K562 (cell line): ENCODE results near the gene CEACAM7. TPM values are rescaled to one million over a fixed set of nuclear protein-coding genes. Genes with fewer than 3 reads are reported as not detected.

ENCODE experiments used
- LCOR ChIP-seq: sonication (generic); formaldehyde crosslinking; IDR thresholded peaks from 2 replicates; pipeline ENCODE4 v1.8.0; 2022; ENCODE audit warnings: mild to moderate bottlenecking, missing genetic modification reagents
- PREB ChIP-seq: sonication (generic); formaldehyde crosslinking; IDR thresholded peaks from 2 replicates; pipeline ENCODE4 v1.8.1; 2023; ENCODE audit warnings: mild to moderate bottlenecking, missing genetic modification reagents
- RB1 ChIP-seq: fragments of 450-650 bp; IDR thresholded peaks from 2 replicates; pipeline ENCODE4 v1.6.1; 2017; ENCODE audit warnings: low read depth, mild to moderate bottlenecking
- SAP30 ChIP-seq: fragments of 200-600 bp; sonication (generic); IDR thresholded peaks from 2 replicates; pipeline ENCODE4 v1.6.1; 2012; ENCODE audit warnings: borderline replicate concordance, low read depth, mild to moderate bottlenecking, moderate library complexity, low read length, control low read depth, inconsistent platforms; ENCODE audit not compliant: insufficient read depth, poor library complexity, severe bottlenecking
- ZNF766 ChIP-seq: fragments of 200-800 bp; sonication (Bioruptor generic); conservative IDR thresholded peaks from 2 replicates; pipeline ENCODE4 v1.6.1; 2016; ENCODE audit warnings: missing genetic modification characterization, missing compliant biosample characterization
- polyA plus RNA-seq, 8 experiments: library from polyadenylated mRNA; depleted of rRNA in 4 of 8; stranded (reverse) in 5 of 8; unstranded in 3 of 8; fragments of >200 nt; fragmentation: Nextera tagmentation in 2 of 8; fragmentation: Illumina TruSeq in 1 of 8; extraction: Ambion mirVana in 2 of 8; extraction: Trizol in 1 of 8; gene quantifications; 2 replicates each; pipeline versions ENCODE4 v1.2.1 to v1.2.3, GENCODE V29; 2011 to 2014; ENCODE audit warnings: inconsistent platforms in 1 of 8, missing spikeins in 1 of 8
- total RNA-seq, 7 experiments: library from RNA; depleted of rRNA in 6 of 7; stranded (reverse); fragments of >200 nt in 6 of 7; fragmentation: Illumina TruSeq in 2 of 7; extraction: Trizol in 2 of 7; gene quantifications; 2 replicates each; pipeline versions ENCODE4 v1.2.1 to v1.2.3, GENCODE V29; 2011 to 2021; ENCODE audit warnings: low replicate concordance in 1 of 7
- TF ChIP-seq, protein P1 (sequence below): sonication (generic); formaldehyde crosslinking; IDR thresholded peaks from 2 replicates; pipeline ENCODE4 v1.8.0; 2022; ENCODE audit warnings: mild to moderate bottlenecking, missing genetic modification reagents, borderline replicate concordance

The CEACAM7 gene
- total and polyA plus RNA-seq, 9 of the 15 experiments (the other 6 are each of a cell fraction or from before 2014, with no cell fraction given): not detected

DNA sequence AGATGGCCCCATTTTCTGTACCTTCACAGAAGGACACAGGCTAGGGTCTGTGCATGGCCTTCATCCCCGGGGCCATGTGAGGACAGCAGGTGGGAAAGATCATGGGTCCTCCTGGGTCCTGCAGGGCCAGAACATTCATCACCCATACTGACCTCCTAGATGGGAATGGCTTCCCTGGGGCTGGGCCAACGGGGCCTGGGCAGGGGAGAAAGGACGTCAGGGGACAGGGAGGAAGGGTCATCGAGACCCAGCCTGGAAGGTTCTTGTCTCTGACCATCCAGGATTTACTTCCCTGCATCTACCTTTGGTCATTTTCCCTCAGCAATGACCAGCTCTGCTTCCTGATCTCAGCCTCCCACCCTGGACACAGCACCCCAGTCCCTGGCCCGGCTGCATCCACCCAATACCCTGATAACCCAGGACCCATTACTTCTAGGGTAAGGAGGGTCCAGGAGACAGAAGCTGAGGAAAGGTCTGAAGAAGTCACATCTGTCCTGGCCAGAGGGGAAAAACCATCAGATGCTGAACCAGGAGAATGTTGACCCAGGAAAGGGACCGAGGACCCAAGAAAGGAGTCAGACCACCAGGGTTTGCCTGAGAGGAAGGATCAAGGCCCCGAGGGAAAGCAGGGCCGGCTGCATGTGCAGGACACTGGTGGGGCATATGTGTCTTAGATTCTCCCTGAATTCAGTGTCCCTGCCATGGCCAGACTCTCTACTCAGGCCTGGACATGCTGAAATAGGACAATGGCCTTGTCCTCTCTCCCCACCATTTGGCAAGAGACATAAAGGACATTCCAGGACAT lies 7.0 kb upstream of the CEACAM7 start (continued):
- TF ChIP-seq, protein P1, sequence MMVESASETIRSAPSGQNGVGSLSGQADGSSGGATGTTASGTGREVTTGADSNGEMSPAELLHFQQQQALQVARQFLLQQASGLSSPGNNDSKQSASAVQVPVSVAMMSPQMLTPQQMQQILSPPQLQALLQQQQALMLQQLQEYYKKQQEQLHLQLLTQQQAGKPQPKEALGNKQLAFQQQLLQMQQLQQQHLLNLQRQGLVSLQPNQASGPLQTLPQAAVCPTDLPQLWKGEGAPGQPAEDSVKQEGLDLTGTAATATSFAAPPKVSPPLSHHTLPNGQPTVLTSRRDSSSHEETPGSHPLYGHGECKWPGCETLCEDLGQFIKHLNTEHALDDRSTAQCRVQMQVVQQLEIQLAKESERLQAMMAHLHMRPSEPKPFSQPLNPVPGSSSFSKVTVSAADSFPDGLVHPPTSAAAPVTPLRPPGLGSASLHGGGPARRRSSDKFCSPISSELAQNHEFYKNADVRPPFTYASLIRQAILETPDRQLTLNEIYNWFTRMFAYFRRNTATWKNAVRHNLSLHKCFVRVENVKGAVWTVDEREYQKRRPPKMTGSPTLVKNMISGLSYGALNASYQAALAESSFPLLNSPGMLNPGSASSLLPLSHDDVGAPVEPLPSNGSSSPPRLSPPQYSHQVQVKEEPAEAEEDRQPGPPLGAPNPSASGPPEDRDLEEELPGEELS (CRISPR knock-in tag): no peak
- no peak for TF ChIP-seq PREB (CRISPR knock-in tag)
- TF ChIP-seq SAP30: no peak
- TF ChIP-seq ZNF766 (CRISPR knock-in tag): no peak
- no peak for TF ChIP-seq RB1
- no peak for TF ChIP-seq LCOR
- TF ChIP-seq, all 486 proteins: peak for 0
